IMR-90 (cell line): ENCODE measurements around the gene CCL13. TPM values are rescaled to one million over a fixed set of nuclear protein-coding genes. Genes with fewer than 3 reads are reported as not detected.

Experiments
- ATAC-seq: fragments of 200-7000 bp; cut with Tn5 transposase; 2 replicates; pipeline ENCODE4 v1.9.1; 2020; ENCODE audit warnings: low read depth, mild to moderate bottlenecking, moderate library complexity
- BruUV-seq: library from RNA; stranded (reverse); fragments of 400-500 nt; replicated peaks from 2 replicates; lab custom pipeline; 2021; lab: Mats Ljungman, UMichigan
- CTCF ChIA-PET: fragments of 300-600 bp; formaldehyde crosslinking; extraction: SDS; loops from one replicate; lab custom pipeline; 2021; ENCODE audit warnings: antibody characterized with exemption; lab: Yijun Ruan, JAX
- POLR2A ChIA-PET: fragments of 300-600 bp; sonication (Branson Sonifier 250); formaldehyde crosslinking; loops from one replicate; lab custom pipeline; 2022; ENCODE audit warnings: antibody characterized with exemption; ENCODE audit not compliant: unreplicated experiment; lab: Charles Lee
- DNase-seq: peaks from one replicate; pipeline ENCODE4 v3.0.0; 2013
- H2AFZ ChIP-seq: replicated peaks from 2 replicates; pipeline ENCODE3; 2013; ENCODE audit warnings: low read length, mild to moderate bottlenecking; ENCODE audit not compliant: poor library complexity
- H2AK5ac ChIP-seq: 2 replicates; pipeline ENCODE4 v1.6.1; 2013; ENCODE audit warnings: low read depth, low read length, inconsistent platforms
- H2AK9ac ChIP-seq: replicated peaks from 2 replicates; pipeline ENCODE3; 2013; ENCODE audit warnings: mild to moderate bottlenecking, low read depth, low read length, moderate library complexity; ENCODE audit not compliant: poor library complexity
- H2BK120ac ChIP-seq: 2 replicates; pipeline ENCODE4 v1.6.1; 2013; ENCODE audit warnings: low read depth, low read length, inconsistent platforms
- H2BK15ac ChIP-seq: 3 replicates; pipeline ENCODE4 v1.6.1; 2013; ENCODE audit warnings: low read depth, low read length, inconsistent platforms
- H2BK20ac ChIP-seq: 2 replicates; pipeline ENCODE4 v1.6.1; 2013; ENCODE audit warnings: low read depth, mild to moderate bottlenecking, inconsistent platforms, low read length, moderate library complexity
- H2BK5ac ChIP-seq: 2 replicates; pipeline ENCODE4 v1.6.1; 2013; ENCODE audit warnings: mild to moderate bottlenecking, low read depth, low read length, inconsistent platforms; ENCODE audit not compliant: poor library complexity, severe bottlenecking
- H3K14ac ChIP-seq: replicated peaks from 2 replicates; pipeline ENCODE4 v1.6.1; 2013; ENCODE audit warnings: low read depth, low read length, inconsistent platforms
- H3K18ac ChIP-seq: 2 replicates; pipeline ENCODE4 v1.6.1; 2013; ENCODE audit warnings: low read depth, low read length, control low read depth
- H3K23ac ChIP-seq: 2 replicates; pipeline ENCODE4 v1.6.1; 2013; ENCODE audit warnings: low read depth, low read length, inconsistent platforms
- H3K27ac ChIP-seq: 2 replicates; pipeline ENCODE4 v1.5.1; 2013; ENCODE audit warnings: mild to moderate bottlenecking, control low read depth, low read length; ENCODE audit not compliant: insufficient read depth
- H3K27me3 ChIP-seq: 2 replicates; pipeline ENCODE4 v1.6.1; 2013; ENCODE audit warnings: low read length; ENCODE audit not compliant: control insufficient read depth, insufficient read depth
- H3K36me3 ChIP-seq: 2 replicates; pipeline ENCODE4 v1.6.1; 2013; ENCODE audit warnings: low read length, mixed read lengths; ENCODE audit not compliant: control insufficient read depth, insufficient read depth
- H3K4ac ChIP-seq: 2 replicates; pipeline ENCODE4 v1.6.1; 2013; ENCODE audit warnings: low read depth, low read length, inconsistent platforms
- H3K4me1 ChIP-seq: 2 replicates; pipeline ENCODE4 v1.6.1; 2013; ENCODE audit warnings: low read length, mixed read lengths; ENCODE audit not compliant: control insufficient read depth, insufficient read depth
- H3K4me2 ChIP-seq: 2 replicates; pipeline ENCODE4 v1.6.1; 2013; ENCODE audit warnings: low read depth, mild to moderate bottlenecking, control low read depth, low read length, moderate library complexity
- H3K4me3 ChIP-seq: 2 replicates; pipeline ENCODE4 v1.5.1; 2013; ENCODE audit warnings: low read depth, mild to moderate bottlenecking, control low read depth, low read length, moderate library complexity; ENCODE audit not compliant: insufficient read depth
- H3K56ac ChIP-seq: 2 replicates; pipeline ENCODE4 v1.6.1; 2013; ENCODE audit warnings: low read length, inconsistent platforms; ENCODE audit not compliant: insufficient read depth; ENCODE audit errors: extremely low read depth
- H3K79me1 ChIP-seq, 2 experiments: 2 replicates each; pipeline ENCODE4 v1.6.1; 2013; ENCODE audit warnings: low read length in 2 of 2, inconsistent platforms in 1 of 2, low read depth in 1 of 2
- H3K9ac ChIP-seq: 2 replicates; pipeline ENCODE4 v1.6.1; 2013; ENCODE audit warnings: low read depth, low read length, control low read depth
- H3K9me1 ChIP-seq: 2 replicates; pipeline ENCODE4 v1.6.1; 2013; ENCODE audit warnings: low read length, inconsistent platforms; ENCODE audit not compliant: insufficient read depth
- H3K9me3 ChIP-seq: 2 replicates; pipeline ENCODE4 v1.6.1; 2013; ENCODE audit warnings: low read length; ENCODE audit not compliant: control insufficient read depth, insufficient read depth
- H4K20me1 ChIP-seq: 2 replicates; pipeline ENCODE4 v1.6.1; 2013; ENCODE audit warnings: low read length, inconsistent platforms; ENCODE audit not compliant: insufficient read depth
- H4K5ac ChIP-seq: 2 replicates; pipeline ENCODE4 v1.6.1; 2013; ENCODE audit warnings: mild to moderate bottlenecking, low read depth, low read length, control low read depth
- H4K8ac ChIP-seq, 2 experiments: 2 replicates each; pipeline ENCODE4 v1.6.1; 2013; ENCODE audit warnings: low read depth in 2 of 2, low read length in 2 of 2, control low read depth in 1 of 2, inconsistent platforms in 1 of 2
- H4K91ac ChIP-seq: 2 replicates; pipeline ENCODE4 v1.6.1; 2013; ENCODE audit warnings: low read depth, low read length, inconsistent platforms; ENCODE audit not compliant: insufficient read depth
- BHLHE40 ChIP-seq: fragments of 150-350 bp; IDR thresholded peaks from 2 replicates; pipeline ENCODE4 v1.6.1; 2016; ENCODE audit warnings: mild to moderate bottlenecking, low read depth, low read length
- CEBPB ChIP-seq: IDR thresholded peaks from 2 replicates; pipeline ENCODE4 v1.6.1; 2012; ENCODE audit warnings: low read depth, low read length, improper control_type of control experiment
- CHD1 ChIP-seq: IDR thresholded peaks from 2 replicates; pipeline ENCODE4 v1.6.1; 2012; ENCODE audit warnings: low read depth, low read length, improper control_type of control experiment
- FOS ChIP-seq: fragments of 150-350 bp; IDR thresholded peaks from 2 replicates; pipeline ENCODE4 v1.6.1; 2016; ENCODE audit warnings: low read depth, low read length
- MAZ ChIP-seq: IDR thresholded peaks from 2 replicates; pipeline ENCODE4 v1.6.1; 2012; ENCODE audit warnings: low read depth, mild to moderate bottlenecking, low read length, improper control_type of control experiment, moderate library complexity, borderline replicate concordance
- MXI1 ChIP-seq: IDR thresholded peaks from 2 replicates; pipeline ENCODE4 v1.6.1; 2012; ENCODE audit warnings: low read depth, mild to moderate bottlenecking, low read length, moderate library complexity, borderline replicate concordance
- NFE2L2 ChIP-seq: fragments of 150-350 bp; IDR thresholded peaks from 2 replicates; pipeline ENCODE4 v1.6.1; 2016; ENCODE audit warnings: low read depth, mild to moderate bottlenecking, low read length
- POLR2A ChIP-seq: IDR thresholded peaks from 2 replicates; pipeline ENCODE4 v1.6.1; 2012; ENCODE audit warnings: mild to moderate bottlenecking, low read depth, low read length
- RAD21 ChIP-seq: IDR thresholded peaks from 2 replicates; pipeline ENCODE4 v1.6.1; 2012; ENCODE audit warnings: low read length, improper control_type of control experiment
- RCOR1 ChIP-seq: IDR thresholded peaks from 2 replicates; pipeline ENCODE4 v1.6.1; 2012; ENCODE audit warnings: mild to moderate bottlenecking, low read length, improper control_type of control experiment; ENCODE audit not compliant: insufficient replicate concordance
- RFX5 ChIP-seq: IDR thresholded peaks from 2 replicates; pipeline ENCODE4 v1.8.0; 2012; ENCODE audit warnings: low read depth, mild to moderate bottlenecking, low read length, moderate library complexity
- dilution Hi-C: fragments of 300-500 bp; cut with HindIII; formaldehyde crosslinking; loops from one replicate; pipeline ENCODE4 v1.14.3; 2018; ENCODE audit warnings: low sequenced_read_pairs; ENCODE audit not compliant: unreplicated experiment
- in situ Hi-C: fragments of 300-500 bp; cut with MboI; formaldehyde crosslinking; loops from 3 replicates; pipeline ENCODE4 v1.14.3; 2019; ENCODE audit warnings: low sequenced_read_pairs, inconsistent platforms, mixed read lengths
- intact Hi-C: fragments of 100-400 bp; cut with micrococcal nuclease; formaldehyde crosslinking; loops from 2 replicates; pipeline ENCODE4 v1.10.0; 2022
- polyA plus RNA-seq, 3 experiments: library from polyadenylated mRNA; depleted of rRNA; stranded (reverse); fragments of >200 nt; gene quantifications; 2 replicates each; pipeline ENCODE4 v1.2.3, GENCODE V29; 2012; ENCODE audit warnings: low replicate concordance in 1 of 3
- total RNA-seq: library from RNA; depleted of rRNA; stranded (reverse); fragments of >200 nt; gene quantifications from 2 replicates; pipeline ENCODE4 v1.2.3, GENCODE V29; 2012
- TF ChIP-seq, protein P1 (sequence below): fragments of 150-350 bp; IDR thresholded peaks from 2 replicates; pipeline ENCODE4 v1.6.1; 2016; ENCODE audit warnings: low read depth, mild to moderate bottlenecking, low read length, moderate library complexity, borderline replicate concordance
- TF ChIP-seq, protein P2 (sequence below): fragments of 150-350 bp; IDR thresholded peaks from 2 replicates; pipeline ENCODE4 v1.6.1; 2017; ENCODE audit warnings: mild to moderate bottlenecking, antibody characterized with exemption, low read length, low read depth

CCL13 gene
- total and polyA plus RNA-seq, 2 of the 4 experiments (the other 2 are of a cell fraction) = 0.18 TPM; not detected in 1

DNA sequence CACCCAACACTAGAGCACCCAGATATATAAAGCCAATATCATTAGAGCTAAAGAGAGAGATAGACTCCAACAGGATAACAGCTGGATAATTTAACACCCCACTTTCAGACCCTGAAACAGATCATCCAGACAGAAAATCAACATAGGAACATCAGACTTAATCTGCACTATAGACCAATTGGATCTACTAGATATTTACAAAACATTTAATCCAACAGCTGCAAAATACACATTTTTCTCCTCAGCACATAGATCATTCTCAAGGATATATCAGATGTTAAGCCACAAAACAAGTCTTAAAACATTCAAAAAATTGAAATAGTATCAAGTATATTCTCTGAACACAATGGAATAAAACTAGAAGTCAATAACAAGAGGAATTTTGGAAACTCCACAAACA lies 4.1 kb upstream of the CCL13 start:
- BruUV-seq = no TSS peak
- TF ChIP-seq, protein P1, sequence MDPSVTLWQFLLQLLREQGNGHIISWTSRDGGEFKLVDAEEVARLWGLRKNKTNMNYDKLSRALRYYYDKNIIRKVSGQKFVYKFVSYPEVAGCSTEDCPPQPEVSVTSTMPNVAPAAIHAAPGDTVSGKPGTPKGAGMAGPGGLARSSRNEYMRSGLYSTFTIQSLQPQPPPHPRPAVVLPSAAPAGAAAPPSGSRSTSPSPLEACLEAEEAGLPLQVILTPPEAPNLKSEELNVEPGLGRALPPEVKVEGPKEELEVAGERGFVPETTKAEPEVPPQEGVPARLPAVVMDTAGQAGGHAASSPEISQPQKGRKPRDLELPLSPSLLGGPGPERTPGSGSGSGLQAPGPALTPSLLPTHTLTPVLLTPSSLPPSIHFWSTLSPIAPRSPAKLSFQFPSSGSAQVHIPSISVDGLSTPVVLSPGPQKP = no peak
- TF ChIP-seq BHLHE40 (no peak), MAZ (no peak), NFE2L2 (no peak), CEBPB (no peak), RAD21 (no peak), CHD1 (no peak), MXI1 (no peak), RCOR1 (no peak), POLR2A (no peak), FOS (no peak), RFX5 (no peak)
- TF ChIP-seq, protein P2, sequence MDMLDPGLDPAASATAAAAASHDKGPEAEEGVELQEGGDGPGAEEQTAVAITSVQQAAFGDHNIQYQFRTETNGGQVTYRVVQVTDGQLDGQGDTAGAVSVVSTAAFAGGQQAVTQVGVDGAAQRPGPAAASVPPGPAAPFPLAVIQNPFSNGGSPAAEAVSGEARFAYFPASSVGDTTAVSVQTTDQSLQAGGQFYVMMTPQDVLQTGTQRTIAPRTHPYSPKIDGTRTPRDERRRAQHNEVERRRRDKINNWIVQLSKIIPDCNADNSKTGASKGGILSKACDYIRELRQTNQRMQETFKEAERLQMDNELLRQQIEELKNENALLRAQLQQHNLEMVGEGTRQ = no peak
- Histone ChIP-seq H3K27ac (no peak overlapping the region), H3K9ac (no peak overlapping the region), H3K36me3 (no peaks in the 10 kb centered on the region), H4K8ac (no peak overlapping the region), H4K20me1 (no peaks in the 10 kb centered on the region), H3K27me3 (no peaks in the 10 kb centered on the region), H2AFZ (no peak overlapping the region), H3K4ac (no peak overlapping the region), H4K5ac (no peak overlapping the region), H2BK5ac (no peak overlapping the region), H3K56ac (no peak overlapping the region), H3K9me1 (no peaks in the 10 kb centered on the region), H2BK15ac (no peak overlapping the region), H2AK9ac (no peak overlapping the region), H3K4me1 (peaks cover 6% of the 10 kb centered on the region), H2AK5ac (no peak overlapping the region), H2BK120ac (no peak overlapping the region), H3K23ac (no peak overlapping the region), H3K18ac (no peak overlapping the region), H3K4me2 (no peak overlapping the region), H4K91ac (no peak overlapping the region), H3K9me3 (peaks cover 2% of the 10 kb centered on the region), H3K14ac (no peak overlapping the region), H3K79me1 (no peaks in the 10 kb centered on the region), H3K4me3 (no peak overlapping the region), H2BK20ac (no peak overlapping the region)
- in situ Hi-C loops = no loop called here
- intact Hi-C loops = loop anchor here (5.0 kb wide), 1 partner anchor 40 kb away; no protein-coding TSS in a partner anchor
- ChIA-PET CTCF (no interaction called here), POLR2A (no interaction called here)
- ATAC-seq (no peak), DNase-seq (no peak)
- dilution Hi-C loops = no loop called here
